GM06990 (cell line): ENCODE measurements around the gene RUFY3.
A peak's percentile ranks its signal among the peaks of the same experiment; 100 is the strongest.
"Not testable (repeated sequence)": the region's sequence is repeated elsewhere in the genome, so short reads cannot be mapped to it uniquely, and the experiment has no call there.

Experiments
- DNase-seq: peaks from one replicate; pipeline ENCODE4 v3.0.0-alpha.2; 2011; ENCODE audit not compliant: insufficient read length; ENCODE audit errors: extremely low read depth
- H3K27me3 ChIP-seq: replicated peaks from 2 replicates; pipeline ENCODE4 v1.6.0; 2011; ENCODE audit warnings: low read length; ENCODE audit not compliant: control insufficient read depth, insufficient read depth
- H3K36me3 ChIP-seq: 2 replicates; pipeline ENCODE4 v1.5.1; 2011; ENCODE audit warnings: low read length; ENCODE audit not compliant: control insufficient read depth, insufficient read depth
- H3K4me3 ChIP-seq: replicated peaks from 2 replicates; pipeline ENCODE4 v1.5.1; 2011; ENCODE audit warnings: low read depth, mild to moderate bottlenecking, control low read depth, low read length
- CTCF ChIP-seq: IDR thresholded peaks from 2 replicates; pipeline ENCODE4 v1.5.1; 2011; ENCODE audit warnings: low read length, control low read depth, mild to moderate bottlenecking, inconsistent platforms; ENCODE audit not compliant: insufficient read depth, poor library complexity, severe bottlenecking

The RUFY3 gene

DNA sequence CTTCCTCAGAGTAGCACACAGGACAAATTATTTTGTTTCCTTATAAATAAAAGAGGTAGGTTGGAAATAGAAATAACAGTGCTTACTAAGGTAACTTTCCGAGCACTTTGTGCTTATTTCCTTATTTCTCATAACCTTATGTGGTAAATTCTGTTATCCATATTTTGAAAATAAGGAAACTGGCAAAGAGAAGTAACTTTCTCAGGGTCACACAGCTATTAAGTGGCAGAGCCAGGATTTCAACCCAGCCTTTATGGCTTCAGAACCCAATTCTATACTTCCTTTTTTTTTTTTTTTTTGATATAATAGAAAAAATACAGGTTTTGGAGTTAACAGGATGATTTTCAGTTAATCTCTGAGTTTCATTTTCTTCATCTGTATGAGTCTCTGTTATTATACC lies 30.1 kb upstream of the RUFY3 start:
- Histone ChIP-seq H3K27me3 (no peaks in the 10 kb centered on the region), H3K36me3 (no peaks in the 10 kb centered on the region), H3K4me3 (peak overlapping the region; percentile 22; the same call in 1 of the 2 replicates)
- DNase-seq, result no peak
- no peak for TF ChIP-seq CTCF

GRCh38 chr4:70694633-70695032 lies 27.1 kb upstream of the RUFY3 start:
- not testable (repeated sequence) for H3K27me3 ChIP-seq, DNase-seq, H3K36me3 ChIP-seq, H3K4me3 ChIP-seq

DNA sequence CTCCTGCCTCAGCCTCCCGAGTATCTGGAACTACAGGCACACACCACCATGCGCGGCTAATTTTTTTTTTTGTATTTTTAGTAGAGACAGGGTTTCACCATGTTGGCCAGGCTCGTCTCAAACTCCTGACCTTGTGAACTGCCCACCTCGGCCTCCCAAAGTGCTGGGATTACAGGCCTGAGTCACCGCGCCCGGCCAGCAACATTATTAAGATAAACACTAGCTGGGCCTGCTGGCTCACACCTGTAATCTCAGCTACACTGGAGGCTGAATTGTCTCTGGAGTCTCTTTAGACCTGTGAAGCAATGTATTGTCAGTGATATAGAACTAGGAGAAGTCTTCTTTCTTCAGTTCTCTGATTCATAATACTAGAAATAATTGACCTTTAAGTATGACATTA lies 23.3 kb upstream of the RUFY3 start:
- H3K27me3 ChIP-seq, DNase-seq, H3K36me3 ChIP-seq, H3K4me3 ChIP-seq: not testable (repeated sequence)

DNA sequence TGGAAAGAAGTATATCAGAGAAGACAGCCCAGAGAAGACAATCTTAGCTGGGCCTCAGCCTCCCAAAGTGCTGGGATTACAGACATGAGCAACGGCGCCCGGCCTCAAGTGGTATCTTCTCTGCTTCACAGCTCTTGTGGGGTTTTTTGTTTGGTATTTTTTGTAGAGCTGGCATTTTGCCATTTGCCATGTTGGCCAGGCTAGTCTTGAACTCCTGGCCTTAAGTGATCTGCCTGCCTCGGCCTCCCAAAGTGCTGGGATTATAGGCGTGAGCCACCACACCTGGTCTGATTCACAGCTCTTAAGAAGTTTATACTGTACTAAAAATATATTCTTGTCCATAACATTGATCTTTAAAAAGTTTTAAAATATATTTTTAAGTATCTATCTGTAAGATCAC lies 21.1 kb upstream of the RUFY3 start:
- no peak for DNase-seq
- Histone ChIP-seq H3K27me3 (no peaks in the 10 kb centered on the region), H3K4me3 (no peak overlapping the region), H3K36me3 (no peaks in the 10 kb centered on the region)
- no peak for TF ChIP-seq CTCF

- no peak for DNase-seq
- Histone ChIP-seq H3K4me3 (no peak overlapping the region), H3K36me3 (no peaks in the 10 kb centered on the region), H3K27me3 (no peaks in the 10 kb centered on the region)
- TF ChIP-seq CTCF, result no peak
Observed at GRCh38 chr4:70701271-70701670, 20.5 kb upstream of the RUFY3 start.

DNA sequence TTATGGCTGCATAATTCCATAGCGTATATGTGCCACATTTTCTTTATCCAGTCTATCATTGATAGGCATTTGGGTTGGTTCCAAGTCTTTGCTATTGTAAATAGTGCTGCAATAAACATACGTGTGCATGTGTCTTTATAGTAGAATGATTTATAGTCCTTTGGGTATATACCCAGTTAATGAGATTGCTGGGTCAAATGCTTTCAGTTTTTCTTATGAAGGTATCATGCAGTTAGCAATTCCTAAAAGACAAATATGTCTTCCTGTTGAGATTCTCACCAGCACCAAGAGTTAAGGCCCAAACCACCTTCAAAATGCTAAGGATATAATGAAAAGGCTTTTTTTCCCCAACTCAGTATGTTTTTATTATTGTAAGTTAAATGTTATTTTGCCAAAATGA lies 19.2 kb upstream of the RUFY3 start:
- not testable (repeated sequence) for H3K27me3 ChIP-seq, DNase-seq, H3K4me3 ChIP-seq, H3K36me3 ChIP-seq

GRCh38 chr4:70703619-70704214 lies 18.0 kb upstream of the RUFY3 start:
- no peak for TF ChIP-seq CTCF
- DNase-seq, result no peak
- H3K4me3 ChIP-seq, result peak overlapping the region; percentile 74

More at GRCh38 chr4:70703619-70704214, 18.0 kb upstream of the RUFY3 start:
- no peaks in the 10 kb centered on the region for H3K27me3 ChIP-seq
- H3K36me3 ChIP-seq, result no peaks in the 10 kb centered on the region
